Hepatic stellate cell (primary cell): ENCODE data around the gene KCTD12.
A peak's percentile ranks its signal among the peaks of the same experiment; 100 is the strongest.

Experiments used
- DNase-seq: peaks from one replicate; pipeline ENCODE4 v3.0.0; 2011; ENCODE audit warnings: low spot score

KCTD12 gene

GRCh38 chr13:76887076-76887563 is 915 bp upstream of the KCTD12 start:
- DNase-seq = no peak

- no peak for DNase-seq
These were observed 257 bp downstream of the KCTD12 start for GRCh38 chr13:76886005-76886291.

GRCh38 chr13:76885203-76886004 is 801 bp downstream of the KCTD12 start:
- peak; percentile 14 for DNase-seq

- no peak for DNase-seq
These were observed 1.4 kb downstream of the KCTD12 start for GRCh38 chr13:76884907-76885202.

GRCh38 chr13:76884186-76884906 is 1.9 kb downstream of the KCTD12 start:
- no peak for DNase-seq

GRCh38 chr13:76883236-76883635 is 3.0 kb downstream of the KCTD12 start:
- no peak for DNase-seq

GRCh38 chr13:76882431-76882830 is 3.8 kb downstream of the KCTD12 start:
- no peak for DNase-seq

GRCh38 chr13:76879883-76880270 is 6.3 kb downstream of the KCTD12 start:
- no peak for DNase-seq

- DNase-seq = peak; percentile 31
These were observed 6.9 kb downstream of the KCTD12 start for GRCh38 chr13:76879203-76879882.

GRCh38 chr13:76878043-76878442 is 8.2 kb downstream of the KCTD12 start:
- no peak for DNase-seq

GRCh38 chr13:76875271-76875815 is 10.9 kb downstream of the KCTD12 start:
- DNase-seq = no peak

GRCh38 chr13:76874479-76874878 is 11.7 kb downstream of the KCTD12 start:
- no peak for DNase-seq

- DNase-seq = no peak
These were observed 12.8 kb downstream of the KCTD12 start for GRCh38 chr13:76873445-76873844.

GRCh38 chr13:76872675-76873074 is 13.5 kb downstream of the KCTD12 start:
- no peak for DNase-seq

- no peak for DNase-seq
These were observed 14.8 kb downstream of the KCTD12 start for GRCh38 chr13:76871432-76871831.

- DNase-seq = no peak
These were observed 17.8 kb downstream of the KCTD12 start for GRCh38 chr13:76868371-76868770.

- no peak for DNase-seq
These were observed 20.2 kb downstream of the KCTD12 start for GRCh38 chr13:76865996-76866503.

GRCh38 chr13:76865109-76865508 is 21.1 kb downstream of the KCTD12 start:
- DNase-seq = no peak

- no peak for DNase-seq
These were observed 21.9 kb downstream of the KCTD12 start for GRCh38 chr13:76864259-76864658.

GRCh38 chr13:76863022-76863421 is 23.2 kb downstream of the KCTD12 start:
- no peak for DNase-seq

- DNase-seq = no peak
These were observed 24.3 kb downstream of the KCTD12 start for GRCh38 chr13:76861859-76862258.

- no peak for DNase-seq
These were observed 25.5 kb downstream of the KCTD12 start for GRCh38 chr13:76860706-76861105.

GRCh38 chr13:76854894-76855293 is 31.3 kb downstream of the KCTD12 start:
- no peak for DNase-seq
